ENCODE data around the gene FOXC1.

GRCh38 chr6:1574890-1575209 is 34.9 kb upstream of the FOXC1 start:
- TF ChIP-seq RAD21 (IDR thresholded peaks at IDR 0.05; ENCODE audit: low read length) (no peak), POLR2AphosphoS5 (IDR thresholded peaks at IDR 0.05; ENCODE audit: low read depth, low read length) (no peak), YY1 (IDR thresholded peaks at IDR 0.05; ENCODE audit: low read depth) (no peak), GABPA (IDR thresholded peaks at IDR 0.05; ENCODE audit: low read depth) (no peak), SIN3A (IDR thresholded peaks at IDR 0.05; ENCODE audit: borderline replicate concordance, low read depth, low read length) (no peak), PBX3 (IDR thresholded peaks at IDR 0.05) (no peak), EP300 (IDR thresholded peaks at IDR 0.05; ENCODE audit: borderline replicate concordance in 1 of 2, low read depth in 1 of 2, low read length in 1 of 2) (no peak), JUND (IDR thresholded peaks at IDR 0.05) (no peak)
- TF ChIP-seq, protein P1, sequence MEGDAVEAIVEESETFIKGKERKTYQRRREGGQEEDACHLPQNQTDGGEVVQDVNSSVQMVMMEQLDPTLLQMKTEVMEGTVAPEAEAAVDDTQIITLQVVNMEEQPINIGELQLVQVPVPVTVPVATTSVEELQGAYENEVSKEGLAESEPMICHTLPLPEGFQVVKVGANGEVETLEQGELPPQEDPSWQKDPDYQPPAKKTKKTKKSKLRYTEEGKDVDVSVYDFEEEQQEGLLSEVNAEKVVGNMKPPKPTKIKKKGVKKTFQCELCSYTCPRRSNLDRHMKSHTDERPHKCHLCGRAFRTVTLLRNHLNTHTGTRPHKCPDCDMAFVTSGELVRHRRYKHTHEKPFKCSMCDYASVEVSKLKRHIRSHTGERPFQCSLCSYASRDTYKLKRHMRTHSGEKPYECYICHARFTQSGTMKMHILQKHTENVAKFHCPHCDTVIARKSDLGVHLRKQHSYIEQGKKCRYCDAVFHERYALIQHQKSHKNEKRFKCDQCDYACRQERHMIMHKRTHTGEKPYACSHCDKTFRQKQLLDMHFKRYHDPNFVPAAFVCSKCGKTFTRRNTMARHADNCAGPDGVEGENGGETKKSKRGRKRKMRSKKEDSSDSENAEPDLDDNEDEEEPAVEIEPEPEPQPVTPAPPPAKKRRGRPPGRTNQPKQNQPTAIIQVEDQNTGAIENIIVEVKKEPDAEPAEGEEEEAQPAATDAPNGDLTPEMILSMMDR (IDR thresholded peaks at IDR 0.05), result no peak

Measured in SK-N-SH (cell line).